CD4-positive, alpha-beta T cell treated with Interleukin-4 for 4 hours (primary cell): ENCODE data around the gene STK10.
"Not testable (repeated sequence)": the region's sequence is repeated elsewhere in the genome, so short reads cannot be mapped to it uniquely, and the experiment has no call there.

ENCODE experiments used
- DNase-seq: peaks from one replicate; pipeline ENCODE4 v3.0.0-alpha.2; 2020

STK10 gene

GRCh38 chr5:172164769-172165212, 23.2 kb downstream of the STK10 start:
- DNase-seq, result no peak

GRCh38 chr5:172163346-172163745, 24.7 kb downstream of the STK10 start:
- DNase-seq, result no peak

GRCh38 chr5:172162987-172163343, 25.1 kb downstream of the STK10 start:
- DNase-seq, result no peak

GRCh38 chr5:172162323-172162986, 25.6 kb downstream of the STK10 start:
- DNase-seq, result no peak

GRCh38 chr5:172160506-172160905, 27.5 kb downstream of the STK10 start:
- DNase-seq, result no peak

GRCh38 chr5:172159016-172159415, 29.0 kb downstream of the STK10 start:
- no peak for DNase-seq

GRCh38 chr5:172156541-172156994, 31.5 kb downstream of the STK10 start:
- DNase-seq, result no peak

- DNase-seq, result not testable (repeated sequence)
Observed at GRCh38 chr5:172155101-172155500, 32.9 kb downstream of the STK10 start.

GRCh38 chr5:172153695-172154094, 34.3 kb downstream of the STK10 start:
- DNase-seq, result no peak

- no peak for DNase-seq
Observed at GRCh38 chr5:172151661-172152210, 36.3 kb downstream of the STK10 start.

- DNase-seq, result no peak
Observed at GRCh38 chr5:172150514-172151425, 37.3 kb downstream of the STK10 start.

GRCh38 chr5:172149481-172149880, 38.5 kb downstream of the STK10 start:
- DNase-seq, result not testable (repeated sequence)

GRCh38 chr5:172149073-172149472, 39.0 kb downstream of the STK10 start:
- DNase-seq, result no peak

GRCh38 chr5:172148381-172148780, 39.6 kb downstream of the STK10 start:
- DNase-seq, result no peak

GRCh38 chr5:172147857-172148256, 40.2 kb downstream of the STK10 start:
- DNase-seq, result peak; percentile 32

- no peak for DNase-seq
Observed at GRCh38 chr5:172146748-172147092, 41.3 kb downstream of the STK10 start.

- no peak for DNase-seq
Observed at GRCh38 chr5:172145870-172146747, 41.9 kb downstream of the STK10 start.

GRCh38 chr5:172144931-172145869, 42.8 kb downstream of the STK10 start:
- no peak for DNase-seq

GRCh38 chr5:172144291-172144815, 43.7 kb downstream of the STK10 start:
- no peak for DNase-seq

- no peak for DNase-seq
Observed at GRCh38 chr5:172143875-172144274, 44.1 kb downstream of the STK10 start.

- DNase-seq, result no peak
Observed at GRCh38 chr5:172142709-172143215, 45.3 kb downstream of the STK10 start.
